Keratinocyte (primary cell): ENCODE data around the gene ARID5B.

Experiments used
- CTCF ChIP-seq, 3 experiments: IDR thresholded peaks in 1 of 3; conservative IDR thresholded peaks in 1 of 3; optimal IDR thresholded peaks in 1 of 3; 2 replicates in 2 of 3; 3 replicates in 1 of 3; pipeline versions ENCODE3 to v1.5.1; 2011; ENCODE audit warnings: low read length in 3 of 3, mild to moderate bottlenecking in 3 of 3, moderate library complexity in 2 of 3, control low read depth in 1 of 3, inconsistent platforms in 1 of 3; ENCODE audit not compliant: insufficient read depth in 2 of 3; ENCODE audit errors: extremely low read depth in 1 of 3
- EZH2 ChIP-seq: IDR thresholded peaks from one replicate; pipeline ENCODE4 v1.6.1; 2012; ENCODE audit warnings: inconsistent platforms, mild to moderate bottlenecking, low read length, moderate library complexity

DNA sequence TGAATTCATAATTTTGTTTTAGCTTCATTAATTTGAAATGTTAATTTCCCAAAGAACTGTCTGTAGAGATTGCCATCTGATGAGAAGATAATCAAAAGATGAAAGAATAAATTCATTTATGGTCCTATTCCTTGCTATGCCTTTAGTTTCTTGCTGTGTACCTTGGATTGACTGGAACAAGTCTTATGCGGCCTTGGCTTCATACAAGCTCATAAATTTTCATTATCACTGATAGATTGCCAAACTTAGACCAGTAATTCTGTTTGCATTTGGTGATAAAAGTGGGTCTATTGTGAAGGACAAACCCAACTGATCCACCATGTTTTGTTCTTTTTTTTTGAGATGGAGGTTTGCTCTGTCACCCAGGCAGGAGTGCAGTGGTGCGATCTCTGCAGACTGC is 48.2 kb downstream of the ARID5B start:
- TF ChIP-seq CTCF (optimal IDR thresholded peaks at IDR 0.05 in 1 of 3, IDR thresholded peaks at IDR 0.05 in 1 of 3, conservative IDR thresholded peaks at IDR 0.05 in 1 of 3; ENCODE audit: extremely low read depth in 1 of 3, insufficient read depth in 2 of 3, low read length in 3 of 3) (no peak), EZH2 (no peak)
